Type B pancreatic cell (in vitro differentiated cells): ENCODE data around the gene NELFA. TPM values are rescaled to one million over a fixed set of nuclear protein-coding genes. Genes with fewer than 3 reads are reported as not detected.

ENCODE experiments used
- DNase-seq: peaks from one replicate; pipeline ENCODE4 v3.0.0; 2021; ENCODE audit warnings: mixed read lengths; ENCODE audit not compliant: unreplicated experiment; ENCODE audit errors: extremely low spot score
- H3K27ac Mint-ChIP-seq: 2 replicates; pipeline ENCODE4 v1.8.0; 2021; ENCODE audit warnings: mild to moderate bottlenecking, mixed read lengths
- H3K27me3 Mint-ChIP-seq: 2 replicates; pipeline ENCODE4 v1.8.0; 2021; ENCODE audit warnings: mixed read lengths
- H3K36me3 Mint-ChIP-seq: 2 replicates; pipeline ENCODE4 v1.8.0; 2021; ENCODE audit warnings: mixed read lengths
- H3K4me1 Mint-ChIP-seq: one replicate; pipeline ENCODE4 v1.8.0; 2021; ENCODE audit warnings: mixed read lengths; ENCODE audit not compliant: unreplicated experiment
- H3K4me3 Mint-ChIP-seq: 2 replicates; pipeline ENCODE4 v1.8.0; 2021; ENCODE audit warnings: mild to moderate bottlenecking, mixed read lengths
- H3K9me3 Mint-ChIP-seq: 2 replicates; pipeline ENCODE4 v1.8.0; 2021; ENCODE audit warnings: mixed read lengths
- CTCF ChIP-seq: fragments of 200-600 bp; sonication (generic); conservative IDR thresholded peaks from 2 replicates; pipeline ENCODE4 v1.5.0; 2021; ENCODE audit warnings: antibody characterized with exemption, mild to moderate bottlenecking
- total RNA-seq: library from RNA; stranded (reverse); gene quantifications from 2 replicates; pipeline ENCODE4 v1.2.1, GENCODE V29; 2021; ENCODE audit warnings: low replicate concordance

Gene NELFA
- total RNA-seq, 1 donor from 2014 or later: 44.8 TPM

GRCh38 chr4:2045518-2045951 lies 36.8 kb upstream of the NELFA start:
- no peak for DNase-seq
- H3K4me1 Mint-ChIP-seq: no peaks in the 10 kb centered on the region
- peaks cover 6% of the 10 kb centered on the region for H3K27me3 Mint-ChIP-seq
- H3K27ac Mint-ChIP-seq: no peak overlapping the region
- no peak for TF ChIP-seq CTCF
- no peak overlapping the region for H3K4me3 Mint-ChIP-seq
- H3K9me3 Mint-ChIP-seq: no peaks in the 10 kb centered on the region
- H3K36me3 Mint-ChIP-seq: no peaks in the 10 kb centered on the region

GRCh38 chr4:2044542-2045517 lies 36.1 kb upstream of the NELFA start:
- Mint-ChIP-seq H3K27me3 (peaks cover 8% of the 10 kb centered on the region), H3K4me1 (no peaks in the 10 kb centered on the region), H3K36me3 (no peaks in the 10 kb centered on the region), H3K4me3 (peak overlapping the region; percentile 17), H3K9me3 (no peaks in the 10 kb centered on the region), H3K27ac (no peak overlapping the region)
- TF ChIP-seq CTCF: no peak
- no peak for DNase-seq

- TF ChIP-seq CTCF: no peak
These were observed 35.3 kb upstream of the NELFA start for GRCh38 chr4:2044119-2044485.

GRCh38 chr4:2043396-2044118 lies 34.8 kb upstream of the NELFA start:
- no peak for TF ChIP-seq CTCF
- no peak for DNase-seq
- Mint-ChIP-seq H3K27ac (no peak overlapping the region), H3K9me3 (no peaks in the 10 kb centered on the region), H3K4me1 (no peaks in the 10 kb centered on the region), H3K36me3 (no peaks in the 10 kb centered on the region), H3K27me3 (peaks cover 21% of the 10 kb centered on the region), H3K4me3 (peak overlapping the region; percentile 49)

More at GRCh38 chr4:2044119-2044485, 35.3 kb upstream of the NELFA start:
- DNase-seq: peak; percentile 50
- H3K36me3 Mint-ChIP-seq: no peaks in the 10 kb centered on the region
- H3K27me3 Mint-ChIP-seq: peaks cover 15% of the 10 kb centered on the region
- no peaks in the 10 kb centered on the region for H3K4me1 Mint-ChIP-seq
- H3K27ac Mint-ChIP-seq: no peak overlapping the region
- peak overlapping the region; percentile 49 for H3K4me3 Mint-ChIP-seq
- H3K9me3 Mint-ChIP-seq: no peaks in the 10 kb centered on the region

GRCh38 chr4:2042947-2043395 lies 34.2 kb upstream of the NELFA start:
- no peaks in the 10 kb centered on the region for H3K9me3 Mint-ChIP-seq
- H3K4me1 Mint-ChIP-seq: no peaks in the 10 kb centered on the region
- H3K27ac Mint-ChIP-seq: no peak overlapping the region
- peak; percentile 40 for DNase-seq
- peak overlapping the region; percentile 84 for H3K4me3 Mint-ChIP-seq
- no peaks in the 10 kb centered on the region for H3K36me3 Mint-ChIP-seq
- TF ChIP-seq CTCF: no peak
- peaks cover 24% of the 10 kb centered on the region for H3K27me3 Mint-ChIP-seq
